ENCODE results near the gene TARS1. TPM values are rescaled to one million over a fixed set of nuclear protein-coding genes. Genes with fewer than 3 reads are reported as not detected.
"Not testable (repeated sequence)": the region's sequence is repeated elsewhere in the genome, so short reads cannot be mapped to it uniquely, and the experiment has no call there.

TARS1 gene
- total and polyA plus RNA-seq, 2 of the 13 experiments (the other 11 are each of a cell fraction or from before 2014, with no cell fraction given), result 77.0 to 184 TPM

- no peak for TF ChIP-seq SIX1 (CRISPR knock-in tag; IDR thresholded peaks at IDR 0.05; ENCODE audit: borderline replicate concordance)
- no peak for TF ChIP-seq ZFP36L1 (CRISPR knock-in tag; IDR thresholded peaks at IDR 0.05)
- no peak for TF ChIP-seq THAP7 (CRISPR knock-in tag; IDR thresholded peaks at IDR 0.05)
- no peak for TF ChIP-seq MZF1 (CRISPR knock-in tag; IDR thresholded peaks at IDR 0.05; ENCODE audit: borderline replicate concordance)
- no peak for TF ChIP-seq NR2F2 (IDR thresholded peaks at IDR 0.05; ENCODE audit: borderline replicate concordance, low read depth)
- no peak for TF ChIP-seq ZNF101 (CRISPR knock-in tag; IDR thresholded peaks at IDR 0.05; ENCODE audit: borderline replicate concordance, low read depth)
- no peak for TF ChIP-seq ARNT (IDR thresholded peaks at IDR 0.05)
- no peak for TF ChIP-seq POLR2AphosphoS2 (IDR thresholded peaks at IDR 0.05; ENCODE audit: low read depth, low read length)
- TF ChIP-seq ZNF234 (CRISPR knock-in tag; conservative IDR thresholded peaks at IDR 0.05), result no peak
- TF ChIP-seq ZNF678 (CRISPR knock-in tag; IDR thresholded peaks at IDR 0.05), result no peak
- TF ChIP-seq ZBTB10 (CRISPR knock-in tag; IDR thresholded peaks at IDR 0.05; ENCODE audit: borderline replicate concordance), result no peak
- TF ChIP-seq ZNF326 (CRISPR knock-in tag; IDR thresholded peaks at IDR 0.05; ENCODE audit: borderline replicate concordance), result no peak
- intact Hi-C loops (cut with micrococcal nuclease; ENCODE audit: unreplicated experiment) (no loop called here), in situ Hi-C loops (cut with HindIII; ENCODE audit: extremely low pct_ligation_motif_present, low pct_unique_long_range_greater_than_20kb) (no loop called here)
- H3K79me2 ChIP-seq (ENCODE audit: insufficient read depth, low read length), result no peaks in the 10 kb centered on the region
- POLR2A ChIA-PET, result no interaction called here
- CTCF ChIA-PET (ENCODE audit: low intra/inter-chr PET ratio, low total read pairs), result no interaction called here
- no peak overlapping the region for H2AFZ ChIP-seq (ENCODE audit: low read length)
- H3K27ac ChIP-seq (ENCODE audit: extremely low read length, insufficient read depth, low read length), result no peak overlapping the region
- H3K4me3 ChIP-seq (replicated peaks in 1 of 3; ENCODE audit: insufficient read depth in 1 of 3, low read depth in 2 of 3, low read length in 3 of 3), result no peak overlapping the region
- no peaks in the 10 kb centered on the region for H4K20me1 ChIP-seq (ENCODE audit: insufficient read depth, low read length)
- no peaks in the 10 kb centered on the region for H3K36me3 ChIP-seq (replicated peaks in 1 of 2; ENCODE audit: control insufficient read depth in 1 of 2, insufficient read depth in 2 of 2, low read length in 2 of 2)
- H3K9ac ChIP-seq (ENCODE audit: insufficient read depth, low read depth, low read length), result no peak overlapping the region
- BruUV-seq (replicated peaks), result no TSS peak
- DNase-seq (ENCODE audit: low spot score) (no peak), FAIRE-seq (no peak), ATAC-seq (no peak)
- H3K4me2 ChIP-seq (ENCODE audit: low read depth, low read length), result no peak overlapping the region
- peaks cover 10% of the 10 kb centered on the region for H3K4me1 ChIP-seq (ENCODE audit: insufficient read depth, low read length)
- 30% methylated on average over 3 of the region's 3 CpGs for WGBS (ENCODE audit: low lambda C conversion rate)
- H3K9me3 ChIP-seq (ENCODE audit: low read length), result no peaks in the 10 kb centered on the region
- H3K27me3 ChIP-seq (ENCODE audit: control insufficient read depth in 1 of 2, insufficient read depth in 2 of 2, low read length in 2 of 2), result no peaks in the 10 kb centered on the region
These were observed 72.9 kb downstream of the TARS1 start for GRCh38 chr5:33513462-33514185.

GRCh38 chr5:33515366-33515765 lies 74.6 kb downstream of the TARS1 start:
- H3K9me3 ChIP-seq (ENCODE audit: low read length); in situ Hi-C loops (cut with HindIII; ENCODE audit: extremely low pct_ligation_motif_present, low pct_unique_long_range_greater_than_20kb); H4K20me1 ChIP-seq (ENCODE audit: insufficient read depth, low read length); DNase-seq (ENCODE audit: low spot score); H3K4me2 ChIP-seq (ENCODE audit: low read depth, low read length); BruUV-seq (replicated peaks); H3K36me3 ChIP-seq (replicated peaks in 1 of 2; ENCODE audit: control insufficient read depth in 1 of 2, insufficient read depth in 2 of 2, low read length in 2 of 2); H3K79me2 ChIP-seq (ENCODE audit: insufficient read depth, low read length); H3K27me3 ChIP-seq (ENCODE audit: control insufficient read depth in 1 of 2, insufficient read depth in 2 of 2, low read length in 2 of 2); intact Hi-C loops (cut with micrococcal nuclease; ENCODE audit: unreplicated experiment); ATAC-seq; H3K9ac ChIP-seq (ENCODE audit: insufficient read depth, low read depth, low read length); H3K4me3 ChIP-seq (replicated peaks in 1 of 3; ENCODE audit: insufficient read depth in 1 of 3, low read depth in 2 of 3, low read length in 3 of 3); CTCF ChIA-PET (ENCODE audit: low intra/inter-chr PET ratio, low total read pairs); FAIRE-seq; POLR2A ChIA-PET; H3K27ac ChIP-seq (ENCODE audit: extremely low read length, insufficient read depth, low read length); H2AFZ ChIP-seq (ENCODE audit: low read length): not testable (repeated sequence)
- peaks cover 10% of the 10 kb centered on the region for H3K4me1 ChIP-seq (ENCODE audit: insufficient read depth, low read length)
- WGBS (ENCODE audit: low lambda C conversion rate), result 95% methylated on average over 4 of the region's 32 CpGs
